ENCODE data around the gene SLC6A19. TPM values are rescaled to one million over a fixed set of nuclear protein-coding genes. Genes with fewer than 3 reads are reported as not detected.

Gene SLC6A19
- polyA plus RNA-seq, 1 donor: 295 TPM

- H3K4me3 ChIP-seq (ENCODE audit: low read length): no peak overlapping the region
- H3K36me3 ChIP-seq (ENCODE audit: control insufficient read depth, insufficient read depth, low read length): no peaks in the 10 kb centered on the region
- no peaks in the 10 kb centered on the region for H3K9me3 ChIP-seq (ENCODE audit: control insufficient read depth, low read depth, low read length)
- whole genome bisulfite sequencing (ENCODE audit: insufficient coverage, low lambda C conversion rate): no CpG with 5 or more reads among the region's 5 CpGs
- no peak overlapping the region for H3K27ac ChIP-seq (ENCODE audit: low read length)
- peaks cover 23% of the 10 kb centered on the region for H3K4me1 ChIP-seq (ENCODE audit: control insufficient read depth, insufficient read depth, low read length)
- no peaks in the 10 kb centered on the region for H3K27me3 ChIP-seq (ENCODE audit: control insufficient read depth, insufficient read depth, low read length)
- DNase-seq: no peak
Measured at GRCh38 chr5:1195439-1195838, 6.0 kb upstream of the SLC6A19 start.

GRCh38 chr5:1195916-1196315, 5.5 kb upstream of the SLC6A19 start:
- H3K4me3 ChIP-seq (ENCODE audit: low read length): no peak overlapping the region
- H3K4me1 ChIP-seq (ENCODE audit: control insufficient read depth, insufficient read depth, low read length): peaks cover 28% of the 10 kb centered on the region
- H3K27me3 ChIP-seq (ENCODE audit: control insufficient read depth, insufficient read depth, low read length): no peaks in the 10 kb centered on the region
- H3K36me3 ChIP-seq (ENCODE audit: control insufficient read depth, insufficient read depth, low read length): no peaks in the 10 kb centered on the region
- no peak for DNase-seq
- WGBS (ENCODE audit: insufficient coverage, low lambda C conversion rate): no CpG with 5 or more reads among the region's 24 CpGs
- no peak overlapping the region for H3K27ac ChIP-seq (ENCODE audit: low read length)
- peaks cover under 1% of the 10 kb centered on the region for H3K9me3 ChIP-seq (ENCODE audit: control insufficient read depth, low read depth, low read length)

- no peak overlapping the region for H3K4me3 ChIP-seq (ENCODE audit: low read length)
- H3K36me3 ChIP-seq (ENCODE audit: control insufficient read depth, insufficient read depth, low read length): no peaks in the 10 kb centered on the region
- no peaks in the 10 kb centered on the region for H3K27me3 ChIP-seq (ENCODE audit: control insufficient read depth, insufficient read depth, low read length)
- no peak for DNase-seq
- peaks cover 35% of the 10 kb centered on the region for H3K4me1 ChIP-seq (ENCODE audit: control insufficient read depth, insufficient read depth, low read length)
- WGBS (ENCODE audit: insufficient coverage, low lambda C conversion rate): no CpG with 5 or more reads among the region's 1 CpG
- H3K9me3 ChIP-seq (ENCODE audit: control insufficient read depth, low read depth, low read length): peaks cover 6% of the 10 kb centered on the region
- no peak overlapping the region for H3K27ac ChIP-seq (ENCODE audit: low read length)
Measured at GRCh38 chr5:1196562-1196961, 4.8 kb upstream of the SLC6A19 start.

GRCh38 chr5:1197876-1198666, 3.3 kb upstream of the SLC6A19 start:
- WGBS (ENCODE audit: insufficient coverage, low lambda C conversion rate): 97% methylated on average over 2 of the region's 7 CpGs
- Histone ChIP-seq H3K36me3 (ENCODE audit: control insufficient read depth, insufficient read depth, low read length) (no peaks in the 10 kb centered on the region), H3K9me3 (ENCODE audit: control insufficient read depth, low read depth, low read length) (peaks cover 22% of the 10 kb centered on the region), H3K27me3 (ENCODE audit: control insufficient read depth, insufficient read depth, low read length) (no peaks in the 10 kb centered on the region), H3K4me3 (ENCODE audit: low read length) (no peak overlapping the region), H3K27ac (ENCODE audit: low read length) (no peak overlapping the region), H3K4me1 (ENCODE audit: control insufficient read depth, insufficient read depth, low read length) (peaks cover 49% of the 10 kb centered on the region)
- no peak for DNase-seq

GRCh38 chr5:1199340-1199648, 2.1 kb upstream of the SLC6A19 start:
- Histone ChIP-seq H3K36me3 (ENCODE audit: control insufficient read depth, insufficient read depth, low read length) (peaks cover 2% of the 10 kb centered on the region), H3K27ac (ENCODE audit: low read length) (peak overlapping the region; percentile 91), H3K4me1 (ENCODE audit: control insufficient read depth, insufficient read depth, low read length) (peaks cover 59% of the 10 kb centered on the region), H3K27me3 (ENCODE audit: control insufficient read depth, insufficient read depth, low read length) (no peaks in the 10 kb centered on the region), H3K9me3 (ENCODE audit: control insufficient read depth, low read depth, low read length) (peaks cover 30% of the 10 kb centered on the region), H3K4me3 (ENCODE audit: low read length) (no peak overlapping the region)
- DNase-seq: no peak

- 10% methylated on average over 1 of the region's 26 CpGs for WGBS (ENCODE audit: insufficient coverage, low lambda C conversion rate)
- DNase-seq: peak; percentile 85 to 96
- Histone ChIP-seq H3K4me3 (ENCODE audit: low read length) (peak overlapping the region; percentile 4), H3K36me3 (ENCODE audit: control insufficient read depth, insufficient read depth, low read length) (peaks cover 2% of the 10 kb centered on the region), H3K27me3 (ENCODE audit: control insufficient read depth, insufficient read depth, low read length) (no peaks in the 10 kb centered on the region), H3K9me3 (ENCODE audit: control insufficient read depth, low read depth, low read length) (peaks cover 30% of the 10 kb centered on the region), H3K27ac (ENCODE audit: low read length) (peak overlapping the region; percentile 91), H3K4me1 (ENCODE audit: control insufficient read depth, insufficient read depth, low read length) (peaks cover 64% of the 10 kb centered on the region)
Measured at GRCh38 chr5:1199649-1200494, 1.5 kb upstream of the SLC6A19 start.

GRCh38 chr5:1200495-1201326, 684 bp upstream of the SLC6A19 start:
- Histone ChIP-seq H3K27ac (ENCODE audit: low read length) (peak overlapping the region; percentile 91), H3K4me3 (ENCODE audit: low read length) (peak overlapping the region; percentile 62), H3K4me1 (ENCODE audit: control insufficient read depth, insufficient read depth, low read length) (peaks cover 73% of the 10 kb centered on the region), H3K27me3 (ENCODE audit: control insufficient read depth, insufficient read depth, low read length) (no peaks in the 10 kb centered on the region), H3K9me3 (ENCODE audit: control insufficient read depth, low read depth, low read length) (peaks cover 30% of the 10 kb centered on the region), H3K36me3 (ENCODE audit: control insufficient read depth, insufficient read depth, low read length) (peaks cover 2% of the 10 kb centered on the region)
- WGBS (ENCODE audit: insufficient coverage, low lambda C conversion rate): no CpG with 5 or more reads among the region's 28 CpGs
- DNase-seq: peak in 1 of 2 donors; percentile 50

- peak in 1 of 2 donors; percentile 49 for DNase-seq
- H3K36me3 ChIP-seq (ENCODE audit: control insufficient read depth, insufficient read depth, low read length): peaks cover 2% of the 10 kb centered on the region
- peaks cover 82% of the 10 kb centered on the region for H3K4me1 ChIP-seq (ENCODE audit: control insufficient read depth, insufficient read depth, low read length)
- H3K27ac ChIP-seq (ENCODE audit: low read length): peak overlapping the region; percentile 91
- H3K9me3 ChIP-seq (ENCODE audit: control insufficient read depth, low read depth, low read length): peaks cover 35% of the 10 kb centered on the region
- peak overlapping the region; percentile 62 for H3K4me3 ChIP-seq (ENCODE audit: low read length)
- no peaks in the 10 kb centered on the region for H3K27me3 ChIP-seq (ENCODE audit: control insufficient read depth, insufficient read depth, low read length)
- no CpG with 5 or more reads among the region's 26 CpGs for WGBS (ENCODE audit: insufficient coverage, low lambda C conversion rate)
Measured at GRCh38 chr5:1202026-1202797, 817 bp downstream of the SLC6A19 start.

GRCh38 chr5:1202798-1203185, 1.4 kb downstream of the SLC6A19 start:
- Histone ChIP-seq H3K4me3 (ENCODE audit: low read length) (peak overlapping the region; percentile 62), H3K27me3 (ENCODE audit: control insufficient read depth, insufficient read depth, low read length) (no peaks in the 10 kb centered on the region), H3K36me3 (ENCODE audit: control insufficient read depth, insufficient read depth, low read length) (peaks cover 5% of the 10 kb centered on the region), H3K9me3 (ENCODE audit: control insufficient read depth, low read depth, low read length) (peaks cover 35% of the 10 kb centered on the region), H3K4me1 (ENCODE audit: control insufficient read depth, insufficient read depth, low read length) (peaks cover 87% of the 10 kb centered on the region), H3K27ac (ENCODE audit: low read length) (peak overlapping the region; percentile 91)
- no peak for DNase-seq
- WGBS (ENCODE audit: insufficient coverage, low lambda C conversion rate): no CpG with 5 or more reads among the region's 7 CpGs

Measured in large intestine (tissue), 3 donors.